GM19238 (cell line): ENCODE data around the gene CREM.
"Not testable (repeated sequence)": the region's sequence is repeated elsewhere in the genome, so short reads cannot be mapped to it uniquely, and the experiment has no call there.

ENCODE experiments used
- DNase-seq: peaks from one replicate; pipeline ENCODE4 v3.0.0; 2011; ENCODE audit warnings: low spot score; ENCODE audit not compliant: insufficient read length

The CREM gene

GRCh38 chr10:35192645-35193249 is 66.1 kb downstream of the CREM start:
- DNase-seq: no peak

- DNase-seq: no peak
Observed at GRCh38 chr10:35194471-35194870, 67.8 kb downstream of the CREM start.

- no peak for DNase-seq
Observed at GRCh38 chr10:35194906-35195305, 68.3 kb downstream of the CREM start.

- peak; percentile 35 for DNase-seq
Observed at GRCh38 chr10:35195361-35196306, 69.0 kb downstream of the CREM start.

- DNase-seq: no peak
Observed at GRCh38 chr10:35200487-35200886, 73.8 kb downstream of the CREM start.

GRCh38 chr10:35201234-35201633 is 74.6 kb downstream of the CREM start:
- no peak for DNase-seq

- no peak for DNase-seq
Observed at GRCh38 chr10:35202050-35202449, 75.4 kb downstream of the CREM start.

- DNase-seq: no peak
Observed at GRCh38 chr10:35203745-35204144, 77.1 kb downstream of the CREM start.

- DNase-seq: no peak
Observed at GRCh38 chr10:35204650-35205319, 78.1 kb downstream of the CREM start.

- no peak for DNase-seq
Observed at GRCh38 chr10:35206274-35206673, 79.6 kb downstream of the CREM start.

- peak; percentile 17 for DNase-seq
Observed at GRCh38 chr10:35208536-35208935, 81.9 kb downstream of the CREM start.

GRCh38 chr10:35208949-35209613 is 82.4 kb downstream of the CREM start:
- DNase-seq: no peak

- DNase-seq: no peak
Observed at GRCh38 chr10:35210961-35211360, 84.3 kb downstream of the CREM start.

- DNase-seq: no peak
Observed at GRCh38 chr10:35211390-35211789, 84.7 kb downstream of the CREM start.

- no peak for DNase-seq
Observed at GRCh38 chr10:35212856-35213255, 86.2 kb downstream of the CREM start.

GRCh38 chr10:35213699-35214098 is 87.1 kb downstream of the CREM start:
- no peak for DNase-seq

GRCh38 chr10:35214607-35215020 is 88.0 kb downstream of the CREM start:
- no peak for DNase-seq

GRCh38 chr10:35215107-35215506 is 88.5 kb downstream of the CREM start:
- DNase-seq: no peak

GRCh38 chr10:35216303-35216905 is 89.8 kb downstream of the CREM start:
- no peak for DNase-seq

GRCh38 chr10:35216956-35217355 is 90.3 kb downstream of the CREM start:
- not testable (repeated sequence) for DNase-seq

- DNase-seq: no peak
Observed at GRCh38 chr10:35217455-35217854, 90.8 kb downstream of the CREM start.
